Stomach smooth muscle (tissue), 2 donors: Measurements from ENCODE around the gene MAPK12.
A peak's percentile ranks its signal among the peaks of the same experiment; 100 is the strongest.

Source experiments
- H3K27ac ChIP-seq: one replicate; pipeline ENCODE4 v1.7.0; 2013; ENCODE audit warnings: mild to moderate bottlenecking, low read length, inconsistent platforms
- H3K27me3 ChIP-seq, 2 donors: one replicate each; pipeline ENCODE4 v1.7.0; 2013; ENCODE audit warnings: low read length in 2 of 2; ENCODE audit not compliant: insufficient read depth in 2 of 2, control insufficient read depth in 1 of 2
- H3K36me3 ChIP-seq, 2 donors: one replicate each; pipeline ENCODE4 v1.7.0; 2013; ENCODE audit warnings: low read length in 2 of 2; ENCODE audit not compliant: control insufficient read depth in 2 of 2, insufficient read depth in 2 of 2
- H3K4me1 ChIP-seq: one replicate; pipeline ENCODE4 v1.7.0; 2013; ENCODE audit warnings: low read length; ENCODE audit not compliant: control insufficient read depth, insufficient read depth
- H3K4me3 ChIP-seq, 2 donors: one replicate each; pipeline ENCODE4 v1.7.0; 2013; ENCODE audit warnings: low read length in 2 of 2
- H3K9ac ChIP-seq, 2 donors: one replicate each; pipeline ENCODE4 v1.7.0; 2013; ENCODE audit warnings: low read length in 2 of 2, mild to moderate bottlenecking in 1 of 2
- H3K9me3 ChIP-seq, 2 donors: one replicate each; pipeline ENCODE4 v1.7.0; 2013; ENCODE audit warnings: low read length in 2 of 2; ENCODE audit not compliant: control insufficient read depth in 2 of 2
- donor health status: healthy.
- donor health status: Pancreatic carcinoma.

Gene MAPK12

GRCh38 chr22:50257041-50257440 lies 4.4 kb downstream of the MAPK12 start:
- no peaks in the 10 kb centered on the region for H3K9me3 ChIP-seq
- H3K27me3 ChIP-seq = peaks cover 0 to 2% of the 10 kb centered on the region in 2 donors
- no peak overlapping the region for H3K9ac ChIP-seq
- no peaks in the 10 kb centered on the region for H3K36me3 ChIP-seq
- no peak overlapping the region for H3K27ac ChIP-seq
- no peak overlapping the region for H3K4me3 ChIP-seq
- peaks cover 17% of the 10 kb centered on the region for H3K4me1 ChIP-seq

- no peak overlapping the region for H3K27ac ChIP-seq
Observed at GRCh38 chr22:50256258-50256862, 5.1 kb downstream of the MAPK12 start.

GRCh38 chr22:50255607-50256006 lies 5.9 kb downstream of the MAPK12 start:
- no peak overlapping the region for H3K27ac ChIP-seq
- H3K27me3 ChIP-seq = no peaks in the 10 kb centered on the region
- no peak overlapping the region for H3K9ac ChIP-seq
- H3K9me3 ChIP-seq = no peaks in the 10 kb centered on the region
- H3K4me3 ChIP-seq = no peak overlapping the region
- no peaks in the 10 kb centered on the region for H3K36me3 ChIP-seq
- H3K4me1 ChIP-seq = peaks cover 23% of the 10 kb centered on the region

More at GRCh38 chr22:50256258-50256862, 5.1 kb downstream of the MAPK12 start:
- Histone ChIP-seq H3K9ac (no peak overlapping the region), H3K27me3 (no peaks in the 10 kb centered on the region), H3K4me1 (peaks cover 22% of the 10 kb centered on the region), H3K36me3 (no peaks in the 10 kb centered on the region), H3K4me3 (no peak overlapping the region), H3K9me3 (no peaks in the 10 kb centered on the region)

DNA sequence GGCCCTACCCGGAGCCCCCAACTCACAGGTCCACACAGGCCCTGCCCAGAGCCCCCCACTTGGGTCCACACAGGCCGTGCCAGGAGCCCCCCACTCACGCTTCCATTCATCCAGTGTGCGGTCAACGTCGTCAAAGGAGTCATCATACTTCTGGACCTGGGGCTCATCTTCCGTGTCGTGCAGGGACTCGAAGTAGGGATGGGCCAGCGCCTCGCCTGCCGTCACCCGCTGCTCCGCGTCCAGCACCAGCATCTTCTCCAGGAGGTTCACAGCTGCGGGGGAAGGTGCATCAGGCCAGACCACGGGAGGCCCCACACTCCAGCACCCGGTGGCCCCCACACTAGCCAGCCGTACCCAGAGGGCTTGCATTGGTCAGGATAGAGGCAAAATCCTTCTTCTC lies 6.4 kb downstream of the MAPK12 start:
- H3K4me3 ChIP-seq = no peak overlapping the region
- no peaks in the 10 kb centered on the region for H3K36me3 ChIP-seq
- no peaks in the 10 kb centered on the region for H3K9me3 ChIP-seq
- H3K27ac ChIP-seq = no peak overlapping the region
- H3K9ac ChIP-seq = no peak overlapping the region
- no peaks in the 10 kb centered on the region for H3K27me3 ChIP-seq
- H3K4me1 ChIP-seq = peaks cover 23% of the 10 kb centered on the region

DNA sequence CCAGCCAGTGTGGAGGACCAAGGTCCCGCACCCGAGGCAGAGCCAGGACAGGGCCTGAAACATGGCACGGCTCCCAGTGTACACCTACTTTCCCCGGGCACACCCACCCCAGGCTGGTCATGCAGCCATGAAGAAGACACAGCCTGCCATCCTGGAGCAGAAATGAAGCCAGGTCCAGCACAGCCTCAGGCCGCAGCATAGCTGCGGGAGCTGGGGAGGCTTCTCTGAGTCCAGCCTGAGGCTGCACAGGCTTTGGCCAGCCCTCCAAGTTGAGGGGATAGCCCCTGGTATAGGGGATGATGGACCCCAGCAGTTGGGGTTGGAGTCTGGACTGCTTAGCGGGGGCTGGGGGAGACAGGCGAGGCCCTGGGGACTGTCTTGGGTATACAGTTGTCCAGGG lies 7.5 kb downstream of the MAPK12 start:
- Histone ChIP-seq H3K27me3 (no peaks in the 10 kb centered on the region), H3K9me3 (no peaks in the 10 kb centered on the region), H3K4me1 (peaks cover 25% of the 10 kb centered on the region), H3K27ac (no peak overlapping the region), H3K36me3 (no peaks in the 10 kb centered on the region), H3K9ac (no peak overlapping the region), H3K4me3 (no peak overlapping the region)

GRCh38 chr22:50253046-50253915 lies 8.2 kb downstream of the MAPK12 start:
- Histone ChIP-seq H3K27me3 (no peaks in the 10 kb centered on the region), H3K4me1 (peaks cover 25% of the 10 kb centered on the region), H3K9ac (no peak overlapping the region), H3K4me3 (no peak overlapping the region), H3K9me3 (no peaks in the 10 kb centered on the region), H3K27ac (no peak overlapping the region), H3K36me3 (no peaks in the 10 kb centered on the region)

DNA sequence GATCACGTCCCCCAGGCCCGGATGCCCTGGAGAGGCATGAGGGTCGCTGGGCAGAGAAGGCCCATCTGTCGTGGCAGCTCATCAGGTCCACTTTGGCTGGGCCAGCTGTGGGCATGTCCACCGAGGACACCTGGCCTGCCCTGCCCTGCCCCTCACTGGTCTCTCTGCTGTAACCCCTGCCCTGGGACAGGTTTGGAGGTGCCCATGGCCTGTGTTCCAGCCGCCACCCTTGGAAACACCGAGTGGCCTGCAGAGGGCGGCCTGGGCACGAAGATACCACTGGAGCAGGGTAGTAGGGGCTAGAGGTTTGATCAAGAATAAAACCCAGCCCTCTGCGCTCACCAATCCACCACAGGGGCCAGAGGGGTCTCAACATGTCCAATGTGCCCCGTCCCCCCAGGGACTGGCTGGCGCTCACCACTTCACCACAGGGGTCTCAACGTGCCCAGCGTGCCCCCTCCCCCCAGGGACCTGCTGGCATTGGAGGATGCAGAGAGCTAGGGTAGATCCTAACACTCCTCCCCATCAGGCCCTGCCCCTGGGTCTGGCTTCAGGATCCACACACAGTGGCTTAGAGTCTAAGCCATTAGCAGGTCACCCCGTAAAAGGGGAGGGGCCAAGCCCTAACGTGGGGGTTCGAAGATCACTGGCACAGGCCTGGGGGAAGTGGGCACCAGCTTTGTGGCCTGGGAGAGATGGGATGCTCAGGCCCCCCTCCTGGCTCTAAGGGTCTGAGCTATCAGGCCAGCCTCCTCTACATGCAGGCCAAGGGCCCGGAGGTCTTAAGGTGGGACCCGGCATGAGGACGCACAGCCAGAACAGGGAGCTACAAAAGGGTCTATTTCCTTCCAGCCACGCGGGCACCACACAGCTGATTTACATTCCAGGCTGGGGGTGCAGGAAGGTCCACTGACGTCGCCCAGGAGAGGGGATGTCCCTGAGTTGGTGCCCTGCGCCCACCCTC lies 9.1 kb downstream of the MAPK12 start:
- H3K9ac ChIP-seq = peak overlapping the region in 1 of 2 donors; percentile 42
- no peaks in the 10 kb centered on the region for H3K9me3 ChIP-seq
- H3K4me3 ChIP-seq = peak overlapping the region in 1 of 2 donors; percentile 8
- H3K27me3 ChIP-seq = no peaks in the 10 kb centered on the region
- peaks cover 25% of the 10 kb centered on the region for H3K4me1 ChIP-seq
- H3K27ac ChIP-seq = peak overlapping the region; percentile 74
- H3K36me3 ChIP-seq = peaks cover 0 to 3% of the 10 kb centered on the region in 2 donors

DNA sequence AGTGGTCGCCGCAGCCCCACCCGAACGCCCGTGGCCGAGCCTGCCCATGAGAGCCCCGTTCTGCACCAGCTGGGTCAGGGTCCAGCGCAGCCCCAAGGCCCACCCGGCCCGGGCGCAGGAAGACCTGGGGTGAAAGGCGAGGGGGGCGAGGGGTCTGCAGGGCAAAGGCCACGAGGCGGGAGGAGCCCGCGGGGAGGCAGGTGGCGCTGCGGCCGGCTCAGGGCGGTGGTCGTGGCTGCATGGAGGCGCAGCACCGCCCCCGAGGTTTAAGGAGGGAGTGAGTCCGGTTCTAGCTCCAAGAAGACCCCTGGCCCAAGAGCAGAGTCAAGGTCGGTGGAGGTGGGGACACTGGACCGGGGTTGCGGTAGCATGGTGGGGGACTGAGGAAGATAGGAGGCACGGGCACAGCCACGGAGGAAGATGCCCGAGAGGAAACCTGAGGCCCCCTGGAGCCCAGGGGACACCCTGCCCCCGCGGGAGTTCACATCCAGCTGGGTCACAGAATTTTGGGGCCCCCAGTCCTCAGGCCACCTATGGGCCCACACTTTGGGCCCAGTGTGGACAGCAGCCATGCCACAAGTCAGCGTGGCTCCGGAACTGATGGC lies 9.9 kb downstream of the MAPK12 start:
- H3K9ac ChIP-seq = peak overlapping the region in 1 of 2 donors; percentile 42

DNA sequence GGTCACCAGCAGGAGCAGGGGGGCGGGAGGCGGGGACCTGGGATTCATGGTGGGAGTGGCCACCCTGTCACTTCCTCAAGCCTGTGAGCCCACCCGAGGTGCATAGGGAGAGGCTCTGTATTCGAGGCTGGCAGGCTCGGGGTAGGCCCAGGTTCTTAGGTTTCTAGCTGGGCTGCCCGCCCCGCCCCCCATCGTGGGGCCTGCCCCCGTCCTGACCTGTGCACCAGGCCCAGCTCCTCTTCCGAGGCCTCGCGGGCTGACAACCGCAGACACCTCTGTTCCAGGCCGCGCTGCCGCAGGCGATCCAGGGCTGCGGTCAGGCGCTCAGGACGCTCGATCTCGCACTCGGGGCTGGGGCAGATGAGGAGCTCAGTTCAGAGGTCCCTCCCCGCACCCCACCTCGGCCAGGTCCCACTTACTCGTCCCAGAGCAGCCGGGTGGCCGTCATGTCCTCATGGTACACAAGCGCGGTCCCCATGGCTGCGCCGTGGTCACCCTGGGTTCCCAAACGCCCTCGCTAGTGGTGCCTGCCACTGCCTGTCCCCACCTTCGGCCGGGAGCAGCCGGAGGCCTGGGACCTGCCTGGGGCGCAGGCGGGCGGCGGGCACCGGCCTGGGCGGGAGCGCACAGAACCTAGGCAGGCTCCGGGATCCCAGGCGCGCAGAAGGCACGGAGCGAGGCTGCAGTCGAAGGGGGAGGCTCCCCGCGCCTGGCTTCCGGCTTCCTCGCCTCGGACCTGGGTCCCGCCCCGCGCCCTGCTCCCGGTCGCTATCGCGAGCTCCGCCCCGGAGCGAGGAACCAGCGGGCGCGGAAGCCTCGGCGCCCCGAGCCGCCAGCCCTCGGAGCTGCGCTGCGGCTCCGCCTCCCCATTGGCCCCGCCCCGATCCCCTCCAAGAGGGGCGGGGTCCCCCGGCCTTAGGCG lies 10.7 kb downstream of the MAPK12 start, which contains the start of gene HDAC10:
HDAC10 (minus strand) TSS at position 711 of the 922 bp plus-strand sequence; CDS start at position 478, 233 bp downstream.
- H3K27me3 ChIP-seq = no peaks in the 10 kb centered on the region
- peak within 1 kb of the TSS; percentile 72 to 88 for H3K4me3 ChIP-seq
- H3K36me3 ChIP-seq = peaks cover 8 to 12% of the 10 kb centered on the region in 2 donors
- peaks cover 35% of the 10 kb centered on the region for H3K4me1 ChIP-seq
- H3K9ac ChIP-seq = peak within 1 kb of the TSS; percentile 76
- H3K27ac ChIP-seq = peak within 1 kb of the TSS; percentile 74
- no peaks in the 10 kb centered on the region for H3K9me3 ChIP-seq

More for the DNA sequence above, 9.9 kb downstream of the MAPK12 start:
- Histone ChIP-seq H3K9me3 (no peaks in the 10 kb centered on the region), H3K27ac (peak overlapping the region; percentile 74), H3K27me3 (no peaks in the 10 kb centered on the region), H3K4me1 (peaks cover 28% of the 10 kb centered on the region), H3K4me3 (peak overlapping the region; percentile 72 to 88), H3K36me3 (peaks cover 2 to 6% of the 10 kb centered on the region in 2 donors)
